Hepatocyte (in vitro differentiated cells): Measurements from ENCODE around the gene AVPI1. TPM values are rescaled to one million over a fixed set of nuclear protein-coding genes. Genes with fewer than 3 reads are reported as not detected.

Experiments
- DNase-seq: peaks from one replicate; pipeline ENCODE4 v3.0.0-alpha.2; 2016; ENCODE audit warnings: low spot score
- H2AFZ ChIP-seq: fragments of 200-600 bp; sonication (generic); 2 replicates; pipeline ENCODE4 v1.6.0; 2016; ENCODE audit warnings: antibody characterized with exemption, mild to moderate bottlenecking
- H3K27ac ChIP-seq: fragments of 200-600 bp; sonication (generic); 2 replicates; pipeline ENCODE4 v1.5.1; 2016; ENCODE audit warnings: mild to moderate bottlenecking
- H3K27me3 ChIP-seq: fragments of 200-600 bp; sonication (generic); 2 replicates; pipeline ENCODE4 v1.6.1; 2016
- H3K36me3 ChIP-seq: fragments of 200-600 bp; sonication (generic); replicated peaks from 2 replicates; pipeline ENCODE4 v1.5.1; 2016; ENCODE audit warnings: low read depth; ENCODE audit not compliant: insufficient read depth
- H3K4me1 ChIP-seq: fragments of 200-600 bp; sonication (generic); 2 replicates; pipeline ENCODE4 v1.5.1; 2016; ENCODE audit warnings: mild to moderate bottlenecking, moderate library complexity; ENCODE audit not compliant: insufficient read depth
- H3K4me2 ChIP-seq: fragments of 200-600 bp; sonication (generic); 2 replicates; pipeline ENCODE4 v1.6.0; 2016
- H3K4me3 ChIP-seq: fragments of 200-600 bp; sonication (generic); 2 replicates; pipeline ENCODE4 v1.5.1; 2016; ENCODE audit warnings: mild to moderate bottlenecking
- H3K79me2 ChIP-seq: fragments of 200-600 bp; sonication (generic); 2 replicates; pipeline ENCODE4 v1.6.0; 2017; ENCODE audit warnings: mild to moderate bottlenecking
- H3K9me2 ChIP-seq: fragments of 200-600 bp; sonication (generic); replicated peaks from 2 replicates; pipeline ENCODE4 v1.6.0; 2017; ENCODE audit warnings: mild to moderate bottlenecking; ENCODE audit not compliant: insufficient read depth
- H3K9me3 ChIP-seq: fragments of 200-600 bp; sonication (generic); 2 replicates; pipeline ENCODE4 v1.5.1; 2016; ENCODE audit warnings: low read depth, mild to moderate bottlenecking
- H4K20me1 ChIP-seq: fragments of 200-600 bp; sonication (generic); 2 replicates; pipeline ENCODE4 v1.6.0; 2016; ENCODE audit warnings: mild to moderate bottlenecking; ENCODE audit not compliant: insufficient read depth, poor library complexity, severe bottlenecking
- CTCF ChIP-seq: fragments of 200-600 bp; sonication (generic); IDR thresholded peaks from 2 replicates; pipeline ENCODE4 v1.5.1; 2016; ENCODE audit warnings: antibody characterized with exemption, mild to moderate bottlenecking; ENCODE audit not compliant: poor library complexity
- EZH2 ChIP-seq: fragments of 200-600 bp; sonication (generic); IDR thresholded peaks from 2 replicates; pipeline ENCODE4 v1.6.1; 2016; ENCODE audit warnings: antibody characterized with exemption, mild to moderate bottlenecking, borderline replicate concordance
- EZH2phosphoT487 ChIP-seq: fragments of 200-600 bp; sonication (generic); IDR thresholded peaks from one replicate; pipeline ENCODE4 v1.6.1; 2018; ENCODE audit warnings: antibody characterized with exemption, mild to moderate bottlenecking, low read depth, moderate library complexity; ENCODE audit not compliant: unreplicated experiment, severe bottlenecking
- WGBS: methylation state at CpG from one replicate; pipeline ENCODE4 v1.1.6; 2016; ENCODE audit warnings: low lambda C conversion rate; ENCODE audit errors: missing lambda C conversion rate; 5-methylcytosine and 5-hydroxymethylcytosine counted together
- polyA plus RNA-seq: library from polyadenylated mRNA; unstranded; fragments of >200 nt; fragmentation: Nextera tagmentation; extraction: Ambion mirVana; gene quantifications from 2 replicates; pipeline ENCODE4 v1.2.1, GENCODE V29; 2016
- total RNA-seq: library from RNA; depleted of rRNA; stranded (reverse); fragments of >200 nt; gene quantifications from 2 replicates; pipeline ENCODE4 v1.2.3, GENCODE V29; 2014

AVPI1 gene
- total RNA-seq (23.8 and 26.4 TPM in 2 replicates), polyA plus RNA-seq (28.5 and 34.1 TPM in 2 replicates)

GRCh38 chr10:97686962-97687784, at the start of gene AVPI1:
Gene AVPI1 (minus strand): TSS chr10:97687241. CDS start chr10:97679905, 7,336 bp downstream.
- WGBS: under 1% methylated on average over 50 of the region's 78 CpGs
- Histone ChIP-seq H4K20me1 (no peaks in the 10 kb centered on the region), H3K27ac (peak within 1 kb of the TSS; percentile 93), H3K79me2 (peaks cover 36% of the 10 kb centered on the region), H3K9me3 (no peaks in the 10 kb centered on the region), H3K9me2 (no peaks in the 10 kb centered on the region), H3K4me3 (peak within 1 kb of the TSS; percentile 50), H3K27me3 (no peaks in the 10 kb centered on the region), H3K36me3 (no peaks in the 10 kb centered on the region), H2AFZ (peak within 1 kb of the TSS; percentile 49), H3K4me1 (peaks cover 51% of the 10 kb centered on the region), H3K4me2 (peak within 1 kb of the TSS; percentile 87)
- peak; percentile 99 for DNase-seq
- no peak for TF ChIP-seq EZH2
- TF ChIP-seq CTCF: no peak
- TF ChIP-seq EZH2phosphoT487: no peak

GRCh38 chr10:97736403-97736901, 49.4 kb upstream of the AVPI1 start:
- 81% methylated on average over 13 of the region's 13 CpGs for WGBS
- no peak overlapping the region for H3K27ac ChIP-seq
- peaks cover under 1% of the 10 kb centered on the region for H4K20me1 ChIP-seq
- H3K4me1 ChIP-seq: peaks cover 8% of the 10 kb centered on the region
- no peaks in the 10 kb centered on the region for H3K9me3 ChIP-seq
- no peak overlapping the region for H3K4me3 ChIP-seq
- H3K27me3 ChIP-seq: no peaks in the 10 kb centered on the region
- peak overlapping the region; percentile 86 for H2AFZ ChIP-seq
- peaks cover 36% of the 10 kb centered on the region for H3K79me2 ChIP-seq
- no peaks in the 10 kb centered on the region for H3K9me2 ChIP-seq
- no peak for TF ChIP-seq EZH2phosphoT487
- no peak for TF ChIP-seq CTCF
- TF ChIP-seq EZH2: no peak
- H3K36me3 ChIP-seq: no peaks in the 10 kb centered on the region
- peak overlapping the region; percentile 62 for H3K4me2 ChIP-seq
- no peak for DNase-seq

- Histone ChIP-seq H2AFZ (no peak overlapping the region), H3K27ac (no peak overlapping the region), H3K4me3 (no peak overlapping the region), H3K9me3 (no peaks in the 10 kb centered on the region), H3K27me3 (no peaks in the 10 kb centered on the region), H3K9me2 (no peaks in the 10 kb centered on the region), H3K4me2 (no peak overlapping the region), H3K36me3 (no peaks in the 10 kb centered on the region), H3K4me1 (peaks cover 8% of the 10 kb centered on the region), H3K79me2 (peaks cover 14% of the 10 kb centered on the region), H4K20me1 (no peaks in the 10 kb centered on the region)
- TF ChIP-seq EZH2: no peak
- no peak for TF ChIP-seq CTCF
- no peak for TF ChIP-seq EZH2phosphoT487
- no peak for DNase-seq
- WGBS: 94% methylated on average over 6 of the region's 6 CpGs
These were observed 47.0 kb upstream of the AVPI1 start for GRCh38 chr10:97734021-97734420.
